GM23338 (cell line): ENCODE results near the gene SP2.

Source experiments
- CREB1 ChIP-seq: fragments of 250-450 bp; sonication (Bioruptor Pico); IDR thresholded peaks from 2 replicates; pipeline ENCODE4 v1.5.0; 2020; ENCODE audit warnings: low read depth, mild to moderate bottlenecking, moderate library complexity
- CTCF ChIP-seq, 2 experiments: fragments of 200-600 bp in 1 of 2; sonication (generic) in 1 of 2; conservative IDR thresholded peaks; 2 replicates each; pipeline versions ENCODE4 v1.5.1 to v1.6.1; 2016 to 2017; ENCODE audit warnings: antibody characterized with exemption in 2 of 2, low read depth in 2 of 2, mild to moderate bottlenecking in 2 of 2, moderate library complexity in 1 of 2
- ETS1 ChIP-seq: IDR thresholded peaks from 2 replicates; pipeline ENCODE4 v1.6.1; 2016; ENCODE audit warnings: antibody characterized with exemption
- EZH2 ChIP-seq: fragments of 200-600 bp; sonication (generic); IDR thresholded peaks from one replicate; pipeline ENCODE4 v1.8.0; 2017; ENCODE audit warnings: antibody characterized with exemption, mild to moderate bottlenecking, low read depth; ENCODE audit not compliant: unreplicated experiment
- EZH2phosphoT487 ChIP-seq: fragments of 200-600 bp; sonication (generic); IDR thresholded peaks from one replicate; pipeline ENCODE4 v1.8.1; 2018; ENCODE audit warnings: antibody characterized with exemption; ENCODE audit not compliant: unreplicated experiment
- JUNB ChIP-seq: IDR thresholded peaks from one replicate; pipeline ENCODE4 v1.6.1; 2016; ENCODE audit warnings: antibody characterized with exemption; ENCODE audit not compliant: unreplicated experiment
- NANOG ChIP-seq: IDR thresholded peaks from 2 replicates; pipeline ENCODE4 v1.6.1; 2016; ENCODE audit warnings: antibody characterized with exemption, borderline replicate concordance
- POLR2AphosphoS5 ChIP-seq: IDR thresholded peaks from 2 replicates; pipeline ENCODE4 v1.6.1; 2016; ENCODE audit warnings: antibody characterized with exemption, low read depth
- STAT1 ChIP-seq: IDR thresholded peaks from one replicate; pipeline ENCODE4 v1.6.1; 2016; ENCODE audit warnings: antibody characterized with exemption; ENCODE audit not compliant: unreplicated experiment
- ZNF114 ChIP-seq: fragments of 250-450 bp; sonication (Bioruptor Pico); IDR thresholded peaks from 2 replicates; pipeline ENCODE4 v1.5.0; 2020; ENCODE audit warnings: mild to moderate bottlenecking, moderate library complexity
- TF ChIP-seq, protein P1 (sequence below): IDR thresholded peaks from one replicate; pipeline ENCODE4 v1.6.1; 2018; ENCODE audit warnings: antibody characterized with exemption; ENCODE audit not compliant: unreplicated experiment

DNA sequence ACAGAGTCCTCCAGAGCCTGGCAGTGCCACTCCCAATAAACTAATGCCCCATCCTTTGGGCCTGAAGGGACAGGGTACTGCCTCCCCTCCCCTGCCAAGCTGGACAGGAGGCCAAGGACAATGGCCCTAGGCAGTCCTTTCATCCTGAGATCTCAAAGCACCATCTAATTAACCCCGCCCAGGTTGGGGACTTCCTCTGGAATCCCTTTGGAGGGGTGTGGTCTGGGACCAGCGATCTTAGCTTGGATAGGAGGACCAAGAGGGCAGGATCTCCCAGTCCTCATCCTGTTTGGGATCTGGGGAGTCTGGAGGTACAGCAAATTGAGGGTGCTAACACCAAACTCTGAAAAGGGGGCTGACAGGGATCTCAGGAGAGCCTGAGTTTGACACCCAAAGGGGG lies 26.9 kb upstream of the SP2 start:
- TF ChIP-seq CTCF (conservative IDR thresholded peaks at IDR 0.05; ENCODE audit: low read depth in 2 of 2) (no peak), EZH2 (no peak), POLR2AphosphoS5 (no peak), ETS1 (no peak), CREB1 (CRISPR knock-in tag) (no peak), EZH2phosphoT487 (no peak), STAT1 (no peak), JUNB (no peak), ZNF114 (no peak), NANOG (no peak)
- TF ChIP-seq, protein P1, sequence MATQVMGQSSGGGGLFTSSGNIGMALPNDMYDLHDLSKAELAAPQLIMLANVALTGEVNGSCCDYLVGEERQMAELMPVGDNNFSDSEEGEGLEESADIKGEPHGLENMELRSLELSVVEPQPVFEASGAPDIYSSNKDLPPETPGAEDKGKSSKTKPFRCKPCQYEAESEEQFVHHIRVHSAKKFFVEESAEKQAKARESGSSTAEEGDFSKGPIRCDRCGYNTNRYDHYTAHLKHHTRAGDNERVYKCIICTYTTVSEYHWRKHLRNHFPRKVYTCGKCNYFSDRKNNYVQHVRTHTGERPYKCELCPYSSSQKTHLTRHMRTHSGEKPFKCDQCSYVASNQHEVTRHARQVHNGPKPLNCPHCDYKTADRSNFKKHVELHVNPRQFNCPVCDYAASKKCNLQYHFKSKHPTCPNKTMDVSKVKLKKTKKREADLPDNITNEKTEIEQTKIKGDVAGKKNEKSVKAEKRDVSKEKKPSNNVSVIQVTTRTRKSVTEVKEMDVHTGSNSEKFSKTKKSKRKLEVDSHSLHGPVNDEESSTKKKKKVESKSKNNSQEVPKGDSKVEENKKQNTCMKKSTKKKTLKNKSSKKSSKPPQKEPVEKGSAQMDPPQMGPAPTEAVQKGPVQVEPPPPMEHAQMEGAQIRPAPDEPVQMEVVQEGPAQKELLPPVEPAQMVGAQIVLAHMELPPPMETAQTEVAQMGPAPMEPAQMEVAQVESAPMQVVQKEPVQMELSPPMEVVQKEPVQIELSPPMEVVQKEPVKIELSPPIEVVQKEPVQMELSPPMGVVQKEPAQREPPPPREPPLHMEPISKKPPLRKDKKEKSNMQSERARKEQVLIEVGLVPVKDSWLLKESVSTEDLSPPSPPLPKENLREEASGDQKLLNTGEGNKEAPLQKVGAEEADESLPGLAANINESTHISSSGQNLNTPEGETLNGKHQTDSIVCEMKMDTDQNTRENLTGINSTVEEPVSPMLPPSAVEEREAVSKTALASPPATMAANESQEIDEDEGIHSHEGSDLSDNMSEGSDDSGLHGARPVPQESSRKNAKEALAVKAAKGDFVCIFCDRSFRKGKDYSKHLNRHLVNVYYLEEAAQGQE, result no peak
